Liver (tissue), 9 donors: ENCODE measurements around the gene KCNG1. TPM values are rescaled to one million over a fixed set of nuclear protein-coding genes. Genes with fewer than 3 reads are reported as not detected.

Experiments used
- DNase-seq: peaks from one replicate; pipeline ENCODE4 v3.0.0-alpha.2; 2017; ENCODE audit warnings: low spot score
- H3K27ac ChIP-seq, 2 donors: one replicate each; pipeline ENCODE4 v1.7.0; 2013; ENCODE audit warnings: inconsistent platforms in 2 of 2, low read length in 2 of 2, control low read depth in 1 of 2, low read depth in 1 of 2, mild to moderate bottlenecking in 1 of 2
- H3K27me3 ChIP-seq, 4 donors: one replicate each; pipeline versions ENCODE4 v1.6.1 to v1.7.0; 2013; ENCODE audit warnings: low read length in 3 of 4, inconsistent platforms in 1 of 4, mild to moderate bottlenecking in 1 of 4, moderate library complexity in 1 of 4; ENCODE audit not compliant: control insufficient read depth in 4 of 4, insufficient read depth in 4 of 4
- H3K36me3 ChIP-seq, 4 donors: one replicate each; pipeline versions ENCODE4 v1.6.1 to v1.7.0; 2013; ENCODE audit warnings: low read length in 3 of 4, mild to moderate bottlenecking in 3 of 4, low read depth in 1 of 4, moderate library complexity in 1 of 4; ENCODE audit not compliant: control insufficient read depth in 4 of 4, insufficient read depth in 3 of 4
- H3K4me1 ChIP-seq, 4 donors: one replicate each; pipeline versions ENCODE4 v1.6.1 to v1.7.0; 2013; ENCODE audit warnings: low read length in 3 of 4, mild to moderate bottlenecking in 3 of 4, moderate library complexity in 1 of 4; ENCODE audit not compliant: control insufficient read depth in 4 of 4, insufficient read depth in 4 of 4
- H3K4me3 ChIP-seq, 3 donors: one replicate each; pipeline versions ENCODE4 v1.6.1 to v1.7.0; 2013; ENCODE audit warnings: low read length in 3 of 3, control low read depth in 1 of 3, low read depth in 1 of 3, mild to moderate bottlenecking in 1 of 3
- H3K9ac ChIP-seq, 2 donors: one replicate each; pipeline ENCODE4 v1.7.0; 2013; ENCODE audit warnings: low read length in 2 of 2, mild to moderate bottlenecking in 2 of 2, moderate library complexity in 2 of 2, control low read depth in 1 of 2, low read depth in 1 of 2
- H3K9me3 ChIP-seq, 4 donors: one replicate each; pipeline versions ENCODE4 v1.6.1 to v1.7.0; 2013; ENCODE audit warnings: low read length in 3 of 4; ENCODE audit not compliant: control insufficient read depth in 4 of 4
- CTCF ChIP-seq: fragments of 150-350 bp; IDR thresholded peaks from 2 replicates; pipeline ENCODE4 v1.5.1; 2017; ENCODE audit warnings: improper control_type of control experiment, low read depth, low read length; ENCODE audit not compliant: missing input control
- EGR1 ChIP-seq, 2 donors: IDR thresholded peaks; 2 replicates each; pipeline ENCODE4 v1.6.1; 2016 to 2018; ENCODE audit warnings: antibody characterized with exemption in 2 of 2, low read depth in 2 of 2
- FOXA1 ChIP-seq: IDR thresholded peaks from 2 replicates; pipeline ENCODE4 v1.6.1; 2016; ENCODE audit warnings: antibody characterized with exemption
- FOXA2 ChIP-seq: IDR thresholded peaks from 2 replicates; pipeline ENCODE4 v1.6.1; 2016; ENCODE audit warnings: antibody characterized with exemption
- GABPA ChIP-seq, 2 donors: IDR thresholded peaks in 1 of 2; conservative IDR thresholded peaks in 1 of 2; 2 replicates each; pipeline ENCODE4 v1.6.1; 2016; ENCODE audit warnings: antibody characterized with exemption in 2 of 2, mild to moderate bottlenecking in 1 of 2, moderate library complexity in 1 of 2
- HNF4A ChIP-seq, 2 donors: conservative IDR thresholded peaks; 2 replicates each; pipeline ENCODE4 v1.6.1; 2016; ENCODE audit warnings: antibody characterized with exemption in 2 of 2, mild to moderate bottlenecking in 2 of 2
- HNF4G ChIP-seq: IDR thresholded peaks from 2 replicates; pipeline ENCODE4 v1.6.1; 2016; ENCODE audit warnings: antibody characterized with exemption
- JUND ChIP-seq, 2 donors: IDR thresholded peaks; 2 replicates each; pipeline ENCODE4 v1.6.1; 2016; ENCODE audit warnings: antibody characterized with exemption in 2 of 2
- MAX ChIP-seq: IDR thresholded peaks from 2 replicates; pipeline ENCODE4 v1.6.1; 2016; ENCODE audit warnings: antibody characterized with exemption
- NR2F2 ChIP-seq: IDR thresholded peaks from 2 replicates; pipeline ENCODE4 v1.6.1; 2016; ENCODE audit warnings: antibody characterized with exemption
- RAD21 ChIP-seq, 2 donors: IDR thresholded peaks; 2 replicates each; pipeline ENCODE4 v1.6.1; 2016; ENCODE audit warnings: antibody characterized with exemption in 2 of 2, mild to moderate bottlenecking in 2 of 2
- RXRA ChIP-seq, 2 donors: IDR thresholded peaks; 2 replicates each; pipeline ENCODE4 v1.6.1; 2017 to 2018; ENCODE audit warnings: antibody characterized with exemption in 2 of 2, mild to moderate bottlenecking in 1 of 2
- SP1 ChIP-seq: IDR thresholded peaks from 2 replicates; pipeline ENCODE4 v1.6.1; 2018; ENCODE audit warnings: antibody characterized with exemption, mild to moderate bottlenecking
- TAF1 ChIP-seq: conservative IDR thresholded peaks from 2 replicates; pipeline ENCODE4 v1.6.1; 2016; ENCODE audit warnings: antibody characterized with exemption, mild to moderate bottlenecking
- YY1 ChIP-seq: IDR thresholded peaks from 2 replicates; pipeline ENCODE4 v1.6.1; 2016; ENCODE audit warnings: antibody characterized with exemption, mild to moderate bottlenecking
- WGBS: extraction: QIAGEN DNeasy Blood & Tissue Kit; methylation state at CpG from one replicate; pipeline ENCODE4 v1.1.7; 2013; 5-methylcytosine and 5-hydroxymethylcytosine counted together
- polyA plus RNA-seq, 2 donors: library from polyadenylated mRNA; stranded (reverse) in 1 of 2; unstranded in 1 of 2; fragments of 200-250 nt in 1 of 2; fragments of >200 nt in 1 of 2; fragmentation: Nextera tagmentation in 1 of 2; extraction: Ambion mirVana in 1 of 2; gene quantifications; one replicate each; pipeline versions ENCODE4 v1.2.1 to v1.2.3, GENCODE V29; 2013 to 2015
- total RNA-seq, 2 donors: library from RNA; depleted of rRNA; stranded (reverse); fragments of >200 nt; gene quantifications; one replicate each; pipeline ENCODE4 v1.2.3, GENCODE V29; 2014
- TF ChIP-seq, protein P1 (sequence below): IDR thresholded peaks from 2 replicates; pipeline ENCODE4 v1.6.1; 2016; ENCODE audit warnings: antibody characterized with exemption
- TF ChIP-seq, protein P2 (sequence below): IDR thresholded peaks from 2 replicates; pipeline ENCODE4 v1.6.1; 2016; ENCODE audit warnings: antibody characterized with exemption, mild to moderate bottlenecking
- TF ChIP-seq, protein P3 (sequence below): IDR thresholded peaks from 2 replicates; pipeline ENCODE4 v1.6.1; 2016; ENCODE audit warnings: antibody characterized with exemption
- donor health status: healthy.
- donor health status: healthy.
- donor health status: healthy.
- donor health status: healthy.
- donor health status: healthy.

The KCNG1 gene
- total and polyA plus RNA-seq, 4 donors = 0.08 to 0.24 (median 0.14) TPM; not detected in 1

DNA sequence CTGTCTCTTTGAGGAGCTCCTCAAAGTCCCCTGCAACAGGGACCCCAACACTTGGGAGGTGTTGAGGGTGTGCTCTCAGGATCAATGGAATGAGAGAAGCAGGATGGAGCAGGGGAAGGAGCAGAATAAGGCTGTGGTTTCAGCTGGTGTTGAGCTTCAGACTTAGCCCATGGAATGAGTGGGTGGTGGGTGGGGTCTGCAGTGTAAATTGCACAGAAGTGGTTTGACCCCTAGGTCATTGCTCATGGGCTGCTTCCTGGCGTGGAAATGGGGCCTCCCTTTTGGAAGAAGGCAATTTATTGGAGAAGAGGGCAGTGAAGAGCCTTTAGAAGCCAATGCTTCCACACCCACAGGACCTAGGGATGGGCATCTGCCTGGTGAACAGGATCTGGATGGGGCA, 37.0 kb upstream of the KCNG1 start:
- H3K4me3 ChIP-seq = no peak overlapping the region
- peaks cover 0 to 3% (median 1%) of the 10 kb centered on the region in 4 donors for H3K9me3 ChIP-seq
- H3K9ac ChIP-seq = no peak overlapping the region
- WGBS = 36% methylated on average over 1 of the region's 1 CpG
- H3K27ac ChIP-seq = no peak overlapping the region
- peaks cover 0 to 6% (median 2%) of the 10 kb centered on the region in 4 donors for H3K27me3 ChIP-seq
- H3K36me3 ChIP-seq = no peaks in the 10 kb centered on the region
- TF ChIP-seq TAF1 (no peak), RXRA (IDR thresholded peaks at IDR 0.05) (no peak), FOXA2 (no peak), GABPA (IDR thresholded peaks at IDR 0.05 in 1 of 2, conservative IDR thresholded peaks at IDR 0.05 in 1 of 2) (no peak), RAD21 (IDR thresholded peaks at IDR 0.05) (no peak), FOXA1 (no peak), EGR1 (IDR thresholded peaks at IDR 0.05; ENCODE audit: low read depth in 2 of 2) (no peak), SP1 (no peak), CTCF (no peak), JUND (IDR thresholded peaks at IDR 0.05) (no peak), NR2F2 (no peak), HNF4A (conservative IDR thresholded peaks at IDR 0.05) (no peak), HNF4G (no peak), MAX (no peak), YY1 (no peak)
- TF ChIP-seq, protein P1, sequence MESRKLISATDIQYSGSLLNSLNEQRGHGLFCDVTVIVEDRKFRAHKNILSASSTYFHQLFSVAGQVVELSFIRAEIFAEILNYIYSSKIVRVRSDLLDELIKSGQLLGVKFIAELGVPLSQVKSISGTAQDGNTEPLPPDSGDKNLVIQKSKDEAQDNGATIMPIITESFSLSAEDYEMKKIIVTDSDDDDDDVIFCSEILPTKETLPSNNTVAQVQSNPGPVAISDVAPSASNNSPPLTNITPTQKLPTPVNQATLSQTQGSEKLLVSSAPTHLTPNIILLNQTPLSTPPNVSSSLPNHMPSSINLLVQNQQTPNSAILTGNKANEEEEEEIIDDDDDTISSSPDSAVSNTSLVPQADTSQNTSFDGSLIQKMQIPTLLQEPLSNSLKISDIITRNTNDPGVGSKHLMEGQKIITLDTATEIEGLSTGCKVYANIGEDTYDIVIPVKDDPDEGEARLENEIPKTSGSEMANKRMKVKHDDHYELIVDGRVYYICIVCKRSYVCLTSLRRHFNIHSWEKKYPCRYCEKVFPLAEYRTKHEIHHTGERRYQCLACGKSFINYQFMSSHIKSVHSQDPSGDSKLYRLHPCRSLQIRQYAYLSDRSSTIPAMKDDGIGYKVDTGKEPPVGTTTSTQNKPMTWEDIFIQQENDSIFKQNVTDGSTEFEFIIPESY = no peak
- TF ChIP-seq, protein P2, sequence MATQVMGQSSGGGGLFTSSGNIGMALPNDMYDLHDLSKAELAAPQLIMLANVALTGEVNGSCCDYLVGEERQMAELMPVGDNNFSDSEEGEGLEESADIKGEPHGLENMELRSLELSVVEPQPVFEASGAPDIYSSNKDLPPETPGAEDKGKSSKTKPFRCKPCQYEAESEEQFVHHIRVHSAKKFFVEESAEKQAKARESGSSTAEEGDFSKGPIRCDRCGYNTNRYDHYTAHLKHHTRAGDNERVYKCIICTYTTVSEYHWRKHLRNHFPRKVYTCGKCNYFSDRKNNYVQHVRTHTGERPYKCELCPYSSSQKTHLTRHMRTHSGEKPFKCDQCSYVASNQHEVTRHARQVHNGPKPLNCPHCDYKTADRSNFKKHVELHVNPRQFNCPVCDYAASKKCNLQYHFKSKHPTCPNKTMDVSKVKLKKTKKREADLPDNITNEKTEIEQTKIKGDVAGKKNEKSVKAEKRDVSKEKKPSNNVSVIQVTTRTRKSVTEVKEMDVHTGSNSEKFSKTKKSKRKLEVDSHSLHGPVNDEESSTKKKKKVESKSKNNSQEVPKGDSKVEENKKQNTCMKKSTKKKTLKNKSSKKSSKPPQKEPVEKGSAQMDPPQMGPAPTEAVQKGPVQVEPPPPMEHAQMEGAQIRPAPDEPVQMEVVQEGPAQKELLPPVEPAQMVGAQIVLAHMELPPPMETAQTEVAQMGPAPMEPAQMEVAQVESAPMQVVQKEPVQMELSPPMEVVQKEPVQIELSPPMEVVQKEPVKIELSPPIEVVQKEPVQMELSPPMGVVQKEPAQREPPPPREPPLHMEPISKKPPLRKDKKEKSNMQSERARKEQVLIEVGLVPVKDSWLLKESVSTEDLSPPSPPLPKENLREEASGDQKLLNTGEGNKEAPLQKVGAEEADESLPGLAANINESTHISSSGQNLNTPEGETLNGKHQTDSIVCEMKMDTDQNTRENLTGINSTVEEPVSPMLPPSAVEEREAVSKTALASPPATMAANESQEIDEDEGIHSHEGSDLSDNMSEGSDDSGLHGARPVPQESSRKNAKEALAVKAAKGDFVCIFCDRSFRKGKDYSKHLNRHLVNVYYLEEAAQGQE = no peak
- TF ChIP-seq, protein P3, sequence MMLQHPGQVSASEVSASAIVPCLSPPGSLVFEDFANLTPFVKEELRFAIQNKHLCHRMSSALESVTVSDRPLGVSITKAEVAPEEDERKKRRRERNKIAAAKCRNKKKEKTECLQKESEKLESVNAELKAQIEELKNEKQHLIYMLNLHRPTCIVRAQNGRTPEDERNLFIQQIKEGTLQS = no peak
- no peak for DNase-seq
- no peaks in the 10 kb centered on the region for H3K4me1 ChIP-seq
